ENCODE data around the gene FNDC5.
A peak's percentile ranks its signal among the peaks of the same experiment; 100 is the strongest.

FNDC5 gene

GRCh38 chr1:32896451-32896850 lies 25.7 kb upstream of the FNDC5 start:
- TF ChIP-seq, protein P1, sequence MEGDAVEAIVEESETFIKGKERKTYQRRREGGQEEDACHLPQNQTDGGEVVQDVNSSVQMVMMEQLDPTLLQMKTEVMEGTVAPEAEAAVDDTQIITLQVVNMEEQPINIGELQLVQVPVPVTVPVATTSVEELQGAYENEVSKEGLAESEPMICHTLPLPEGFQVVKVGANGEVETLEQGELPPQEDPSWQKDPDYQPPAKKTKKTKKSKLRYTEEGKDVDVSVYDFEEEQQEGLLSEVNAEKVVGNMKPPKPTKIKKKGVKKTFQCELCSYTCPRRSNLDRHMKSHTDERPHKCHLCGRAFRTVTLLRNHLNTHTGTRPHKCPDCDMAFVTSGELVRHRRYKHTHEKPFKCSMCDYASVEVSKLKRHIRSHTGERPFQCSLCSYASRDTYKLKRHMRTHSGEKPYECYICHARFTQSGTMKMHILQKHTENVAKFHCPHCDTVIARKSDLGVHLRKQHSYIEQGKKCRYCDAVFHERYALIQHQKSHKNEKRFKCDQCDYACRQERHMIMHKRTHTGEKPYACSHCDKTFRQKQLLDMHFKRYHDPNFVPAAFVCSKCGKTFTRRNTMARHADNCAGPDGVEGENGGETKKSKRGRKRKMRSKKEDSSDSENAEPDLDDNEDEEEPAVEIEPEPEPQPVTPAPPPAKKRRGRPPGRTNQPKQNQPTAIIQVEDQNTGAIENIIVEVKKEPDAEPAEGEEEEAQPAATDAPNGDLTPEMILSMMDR (IDR thresholded peaks at IDR 0.05; ENCODE audit: extremely low read depth, missing control alignments) = no peak
- DNase-seq (ENCODE audit: low spot score) = no peak

- TF ChIP-seq, protein P1 (IDR thresholded peaks at IDR 0.05; ENCODE audit: extremely low read depth, missing control alignments) = no peak
- no peak for DNase-seq (ENCODE audit: low spot score)
Observed at GRCh38 chr1:32895325-32896215, 24.9 kb upstream of the FNDC5 start.

DNA sequence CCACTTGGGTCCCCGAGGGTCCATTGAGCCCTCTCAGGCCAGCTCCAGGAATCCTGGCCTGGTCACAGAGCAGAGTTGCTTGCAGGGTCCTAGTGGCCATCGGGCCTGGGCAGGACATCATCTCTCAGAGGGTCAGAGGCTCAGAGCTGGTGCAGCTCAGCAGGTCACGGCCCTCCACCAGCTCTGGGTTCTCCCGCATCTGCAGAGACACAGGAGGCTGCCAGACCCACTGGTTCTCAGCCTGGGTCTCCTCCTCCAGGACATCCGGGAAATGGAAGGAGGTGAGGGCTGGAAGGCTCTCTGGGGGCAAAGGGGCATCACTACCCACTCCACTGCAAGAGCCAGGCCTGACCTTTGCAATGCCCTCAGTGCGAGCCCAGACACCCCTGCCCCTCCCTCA lies 24.0 kb upstream of the FNDC5 start:
- TF ChIP-seq, protein P1 (IDR thresholded peaks at IDR 0.05; ENCODE audit: extremely low read depth, missing control alignments) = no peak
- DNase-seq (ENCODE audit: low spot score) = no peak

- TF ChIP-seq, protein P1 (IDR thresholded peaks at IDR 0.05; ENCODE audit: extremely low read depth, missing control alignments) = no peak
- no peak for DNase-seq (ENCODE audit: low spot score)
Observed at GRCh38 chr1:32894019-32894600, 23.4 kb upstream of the FNDC5 start.

- DNase-seq (ENCODE audit: low spot score) = no peak
Observed at GRCh38 chr1:32893198-32894018, 22.7 kb upstream of the FNDC5 start.

DNA sequence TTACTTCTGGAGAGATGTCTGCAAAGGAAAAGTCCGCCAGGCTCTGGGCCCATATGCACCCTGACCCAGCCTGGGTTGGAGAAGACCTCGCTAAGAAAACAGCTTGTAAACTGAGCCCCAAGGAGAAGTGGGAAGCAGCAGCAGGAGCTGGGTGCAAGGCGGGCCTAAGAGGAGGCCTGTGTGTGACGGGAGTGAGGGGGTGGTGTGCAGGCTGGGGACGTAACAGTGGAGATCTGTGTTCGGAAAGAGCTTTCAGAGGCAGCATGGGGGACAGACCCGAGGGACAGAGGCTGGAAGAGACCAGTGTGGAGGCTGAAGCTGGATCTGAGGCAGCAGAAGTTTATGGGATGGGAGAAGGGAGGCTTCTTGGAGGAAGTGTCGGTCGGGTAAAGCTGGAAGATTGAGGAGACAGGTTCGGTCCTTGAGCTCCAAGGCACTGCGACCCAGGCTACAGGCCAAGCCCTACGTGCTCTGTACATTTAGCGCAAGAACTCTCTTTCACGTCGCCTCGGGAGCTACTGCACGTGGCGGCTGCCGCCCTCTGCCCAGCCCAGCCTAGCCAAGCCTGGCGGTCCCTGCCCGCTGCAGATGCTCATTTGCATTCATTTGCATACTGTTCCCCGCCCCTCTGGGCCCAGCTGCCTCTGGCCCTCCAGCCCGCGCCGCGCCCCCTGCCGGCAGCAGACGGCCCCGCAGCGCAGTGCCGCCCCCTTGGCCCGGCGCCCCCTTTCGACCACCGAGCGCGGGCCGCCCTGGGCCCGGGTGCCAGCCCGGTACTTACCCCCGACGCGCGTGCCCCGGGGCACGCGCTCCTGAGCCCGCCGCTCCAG lies 21.9 kb upstream of the FNDC5 start:
- peak; percentile 83 for DNase-seq (ENCODE audit: low spot score)
- TF ChIP-seq, protein P1 (IDR thresholded peaks at IDR 0.05; ENCODE audit: extremely low read depth, missing control alignments) = peak; percentile 91

More at GRCh38 chr1:32893198-32894018, 22.7 kb upstream of the FNDC5 start:
- TF ChIP-seq, protein P1 (IDR thresholded peaks at IDR 0.05; ENCODE audit: extremely low read depth, missing control alignments) = no peak

All from GM20000 (cell line).